A549 (cell line): ENCODE data around the gene TUBGCP2.

ENCODE experiments used
- JUN ChIP-seq, 2 experiments: fragments of >200 bp; sonication (Bioruptor Twin); formaldehyde crosslinking; IDR thresholded peaks; 2 replicates in 1 of 2; 3 replicates in 1 of 2; pipeline ENCODE4 v1.6.1; 2016 to 2017
- POLR2A ChIP-seq: IDR thresholded peaks from 2 replicates; pipeline ENCODE4 v1.6.1; 2012; ENCODE audit warnings: mild to moderate bottlenecking, low read length
- TF ChIP-seq, protein P1 (sequence below): fragments of >200 bp; sonication (Bioruptor Twin); formaldehyde crosslinking; IDR thresholded peaks from 3 replicates; pipeline ENCODE4 v1.5.1; 2016

DNA sequence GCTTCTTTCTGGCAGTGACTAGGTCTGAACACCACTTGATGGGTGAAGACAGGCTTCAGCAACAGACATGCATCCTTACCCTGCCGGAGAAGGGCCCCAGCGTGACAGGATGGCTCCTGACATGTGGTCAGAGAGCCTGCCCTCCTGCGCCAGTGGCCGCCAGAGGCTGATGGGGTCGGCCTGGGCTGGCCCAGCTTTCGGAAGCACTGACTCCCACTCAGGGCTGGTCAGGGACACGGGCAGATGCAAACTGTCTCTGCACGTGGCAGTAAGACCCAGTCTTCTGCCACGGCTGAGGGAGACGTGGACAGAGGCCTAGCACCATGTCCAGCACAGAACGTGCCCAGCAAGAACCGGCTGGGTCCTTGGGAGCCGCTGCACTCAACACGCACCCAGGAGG, 10.2 kb downstream of the TUBGCP2 start:
- TF ChIP-seq, protein P1, sequence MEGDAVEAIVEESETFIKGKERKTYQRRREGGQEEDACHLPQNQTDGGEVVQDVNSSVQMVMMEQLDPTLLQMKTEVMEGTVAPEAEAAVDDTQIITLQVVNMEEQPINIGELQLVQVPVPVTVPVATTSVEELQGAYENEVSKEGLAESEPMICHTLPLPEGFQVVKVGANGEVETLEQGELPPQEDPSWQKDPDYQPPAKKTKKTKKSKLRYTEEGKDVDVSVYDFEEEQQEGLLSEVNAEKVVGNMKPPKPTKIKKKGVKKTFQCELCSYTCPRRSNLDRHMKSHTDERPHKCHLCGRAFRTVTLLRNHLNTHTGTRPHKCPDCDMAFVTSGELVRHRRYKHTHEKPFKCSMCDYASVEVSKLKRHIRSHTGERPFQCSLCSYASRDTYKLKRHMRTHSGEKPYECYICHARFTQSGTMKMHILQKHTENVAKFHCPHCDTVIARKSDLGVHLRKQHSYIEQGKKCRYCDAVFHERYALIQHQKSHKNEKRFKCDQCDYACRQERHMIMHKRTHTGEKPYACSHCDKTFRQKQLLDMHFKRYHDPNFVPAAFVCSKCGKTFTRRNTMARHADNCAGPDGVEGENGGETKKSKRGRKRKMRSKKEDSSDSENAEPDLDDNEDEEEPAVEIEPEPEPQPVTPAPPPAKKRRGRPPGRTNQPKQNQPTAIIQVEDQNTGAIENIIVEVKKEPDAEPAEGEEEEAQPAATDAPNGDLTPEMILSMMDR, result no peak
- TF ChIP-seq POLR2A (no peak), JUN (IDR thresholded peaks at IDR 0.05) (no peak)
